Measurements from ENCODE around the gene UBE2QL1.

Gene UBE2QL1

DNA sequence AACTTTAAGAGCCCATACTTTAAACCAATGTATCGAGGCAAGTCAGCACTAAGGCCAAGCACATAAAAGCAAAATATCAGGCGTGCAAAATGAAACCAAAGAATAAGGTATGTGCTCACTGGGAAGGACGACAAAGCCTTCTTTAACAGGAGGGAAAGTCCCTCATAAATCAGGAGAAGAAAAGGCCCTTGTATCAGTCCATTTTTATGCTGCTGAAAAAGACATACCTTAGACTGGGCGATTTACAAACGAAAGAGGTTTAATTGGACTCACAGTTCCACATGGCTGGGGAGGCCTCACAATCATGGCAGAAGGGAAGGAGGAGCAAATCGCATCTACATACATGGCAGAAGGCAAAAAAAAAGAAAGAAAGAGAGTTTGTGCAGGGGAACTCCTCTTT is 68.9 kb downstream of the UBE2QL1 start:
- Histone ChIP-seq H3K27me3 (ENCODE audit: insufficient read depth, low read length) (no peaks in the 10 kb centered on the region), H3K4me2 (ENCODE audit: low read length) (no peak overlapping the region), H3K36me3 (ENCODE audit: insufficient read depth, low read length) (no peaks in the 10 kb centered on the region), H3K9ac (ENCODE audit: low read length) (no peak overlapping the region), H3F3A (ENCODE audit: insufficient read depth, low read length) (no peaks in the 10 kb centered on the region), H3K9me3 (ENCODE audit: low read length) (no peaks in the 10 kb centered on the region), H3K27ac (ENCODE audit: low read depth, low read length, poor library complexity, severe bottlenecking) (no peak overlapping the region), H3K4me3 (ENCODE audit: low read depth, low read length, poor library complexity, severe bottlenecking) (no peak overlapping the region), H2AFZ (ENCODE audit: low read length) (no peak overlapping the region), H3K9me2 (ENCODE audit: low read depth, low read length) (no peaks in the 10 kb centered on the region), H4K20me1 (ENCODE audit: insufficient read depth, low read length) (no peaks in the 10 kb centered on the region), H3K79me2 (ENCODE audit: insufficient read depth, low read length) (no peaks in the 10 kb centered on the region), H3K4me1 (ENCODE audit: insufficient read depth, low read length, severe bottlenecking) (no peaks in the 10 kb centered on the region)
- TF ChIP-seq, protein P1, sequence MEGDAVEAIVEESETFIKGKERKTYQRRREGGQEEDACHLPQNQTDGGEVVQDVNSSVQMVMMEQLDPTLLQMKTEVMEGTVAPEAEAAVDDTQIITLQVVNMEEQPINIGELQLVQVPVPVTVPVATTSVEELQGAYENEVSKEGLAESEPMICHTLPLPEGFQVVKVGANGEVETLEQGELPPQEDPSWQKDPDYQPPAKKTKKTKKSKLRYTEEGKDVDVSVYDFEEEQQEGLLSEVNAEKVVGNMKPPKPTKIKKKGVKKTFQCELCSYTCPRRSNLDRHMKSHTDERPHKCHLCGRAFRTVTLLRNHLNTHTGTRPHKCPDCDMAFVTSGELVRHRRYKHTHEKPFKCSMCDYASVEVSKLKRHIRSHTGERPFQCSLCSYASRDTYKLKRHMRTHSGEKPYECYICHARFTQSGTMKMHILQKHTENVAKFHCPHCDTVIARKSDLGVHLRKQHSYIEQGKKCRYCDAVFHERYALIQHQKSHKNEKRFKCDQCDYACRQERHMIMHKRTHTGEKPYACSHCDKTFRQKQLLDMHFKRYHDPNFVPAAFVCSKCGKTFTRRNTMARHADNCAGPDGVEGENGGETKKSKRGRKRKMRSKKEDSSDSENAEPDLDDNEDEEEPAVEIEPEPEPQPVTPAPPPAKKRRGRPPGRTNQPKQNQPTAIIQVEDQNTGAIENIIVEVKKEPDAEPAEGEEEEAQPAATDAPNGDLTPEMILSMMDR (IDR thresholded peaks at IDR 0.05; ENCODE audit: low read length) = no peak
- no peak for TF ChIP-seq EZH2 (IDR thresholded peaks at IDR 0.05; ENCODE audit: borderline replicate concordance, low read length)

DNA sequence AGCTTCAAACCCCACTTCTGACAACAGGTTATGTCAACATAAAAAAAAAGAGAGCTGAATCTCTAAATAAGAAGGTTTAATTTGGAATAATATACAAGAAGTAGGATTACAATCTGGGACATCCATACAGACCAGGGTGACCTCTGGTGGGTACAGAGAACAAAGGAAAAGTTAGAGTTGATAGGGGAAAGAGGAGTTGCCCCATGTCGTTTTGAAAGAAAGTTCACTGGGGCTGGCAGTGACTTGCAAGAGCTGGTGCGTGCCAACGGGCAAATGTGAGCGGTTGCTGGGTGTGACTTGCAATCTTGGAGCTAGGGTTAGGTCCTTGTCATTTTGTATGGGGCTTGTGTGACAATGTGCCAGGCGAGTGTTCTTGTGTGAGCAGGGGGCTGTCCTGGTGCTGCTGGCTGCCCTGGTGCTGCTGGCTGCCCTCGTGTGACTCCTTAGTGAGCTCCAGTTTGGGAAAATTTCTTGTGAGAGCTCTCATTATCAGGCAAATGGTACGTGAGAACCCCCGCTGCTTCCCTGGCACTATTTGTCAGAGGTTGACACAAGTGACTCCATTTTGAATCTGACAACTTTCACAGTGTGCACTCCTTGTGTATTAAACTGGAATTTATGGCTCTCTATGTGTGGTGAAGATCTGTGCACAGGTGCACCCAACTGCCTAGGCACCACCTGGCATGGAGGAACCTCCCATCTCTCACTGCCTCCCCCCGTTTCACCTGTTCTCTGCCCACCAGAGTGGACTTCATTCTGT is 69.8 kb downstream of the UBE2QL1 start:
- Histone ChIP-seq H3K9ac (ENCODE audit: low read length) (no peak overlapping the region), H3F3A (ENCODE audit: insufficient read depth, low read length) (no peaks in the 10 kb centered on the region), H3K27ac (ENCODE audit: low read depth, low read length, poor library complexity, severe bottlenecking) (no peak overlapping the region), H2AFZ (ENCODE audit: low read length) (no peak overlapping the region), H3K4me3 (ENCODE audit: low read depth, low read length, poor library complexity, severe bottlenecking) (no peak overlapping the region), H3K9me2 (ENCODE audit: low read depth, low read length) (no peaks in the 10 kb centered on the region), H3K27me3 (ENCODE audit: insufficient read depth, low read length) (no peaks in the 10 kb centered on the region), H4K20me1 (ENCODE audit: insufficient read depth, low read length) (no peaks in the 10 kb centered on the region), H3K4me1 (ENCODE audit: insufficient read depth, low read length, severe bottlenecking) (no peaks in the 10 kb centered on the region), H3K36me3 (ENCODE audit: insufficient read depth, low read length) (no peaks in the 10 kb centered on the region), H3K79me2 (ENCODE audit: insufficient read depth, low read length) (no peaks in the 10 kb centered on the region), H3K9me3 (ENCODE audit: low read length) (no peaks in the 10 kb centered on the region), H3K4me2 (ENCODE audit: low read length) (no peak overlapping the region)
- TF ChIP-seq EZH2 (IDR thresholded peaks at IDR 0.05; ENCODE audit: borderline replicate concordance, low read length) = no peak
- TF ChIP-seq, protein P1 (IDR thresholded peaks at IDR 0.05; ENCODE audit: low read length) = no peak

DNA sequence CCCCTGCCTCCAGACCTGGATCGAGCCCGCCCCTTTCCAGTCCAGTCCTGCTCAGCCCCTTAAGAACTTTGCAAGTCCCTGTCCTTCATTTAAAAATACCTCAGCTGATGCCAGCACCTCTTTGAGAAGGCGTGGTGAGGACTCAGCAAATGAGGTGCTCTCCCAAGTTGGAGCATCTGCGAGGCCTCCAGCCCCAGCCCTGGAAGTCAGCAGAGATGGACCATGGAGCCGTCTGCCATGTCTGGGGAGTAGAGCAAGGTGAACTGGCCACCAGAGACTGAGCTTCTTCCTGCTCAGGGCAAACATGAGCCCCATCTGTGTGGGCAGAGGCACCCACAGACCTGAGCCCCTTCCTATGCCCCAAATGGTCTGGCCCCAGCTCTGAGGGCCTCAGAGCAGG is 71.5 kb downstream of the UBE2QL1 start:
- H3K4me3 ChIP-seq (ENCODE audit: low read depth, low read length, poor library complexity, severe bottlenecking) = no peak overlapping the region
- H3K9ac ChIP-seq (ENCODE audit: low read length) = no peak overlapping the region
- no peaks in the 10 kb centered on the region for H3K79me2 ChIP-seq (ENCODE audit: insufficient read depth, low read length)
- H4K20me1 ChIP-seq (ENCODE audit: insufficient read depth, low read length) = no peaks in the 10 kb centered on the region
- H3K36me3 ChIP-seq (ENCODE audit: insufficient read depth, low read length) = no peaks in the 10 kb centered on the region
- H3K9me3 ChIP-seq (ENCODE audit: low read length) = no peaks in the 10 kb centered on the region
- H3K9me2 ChIP-seq (ENCODE audit: low read depth, low read length) = no peaks in the 10 kb centered on the region
- no peaks in the 10 kb centered on the region for H3K4me1 ChIP-seq (ENCODE audit: insufficient read depth, low read length, severe bottlenecking)
- no peaks in the 10 kb centered on the region for H3K27me3 ChIP-seq (ENCODE audit: insufficient read depth, low read length)
- H3F3A ChIP-seq (ENCODE audit: insufficient read depth, low read length) = no peaks in the 10 kb centered on the region
- H2AFZ ChIP-seq (ENCODE audit: low read length) = no peak overlapping the region
- H3K27ac ChIP-seq (ENCODE audit: low read depth, low read length, poor library complexity, severe bottlenecking) = no peak overlapping the region
- TF ChIP-seq EZH2 (IDR thresholded peaks at IDR 0.05; ENCODE audit: borderline replicate concordance, low read length) = no peak
- TF ChIP-seq, protein P1 (IDR thresholded peaks at IDR 0.05; ENCODE audit: low read length) = no peak
- no peak overlapping the region for H3K4me2 ChIP-seq (ENCODE audit: low read length)

All from OCI-LY1 (cell line).